OCI-LY1 (cell line): ENCODE measurements around the gene SDCBP2.

Experiments
- H2AFZ ChIP-seq: fragments of 200-600 bp; sonication (generic), shearing (Covaris generic); 2 replicates; pipeline ENCODE4 v1.6.0; 2014; ENCODE audit warnings: antibody characterized with exemption, mild to moderate bottlenecking, low read length
- H3F3A ChIP-seq: fragments of 200-600 bp; sonication (generic), shearing (Covaris generic); 2 replicates; pipeline ENCODE4 v1.6.0; 2014; ENCODE audit warnings: mild to moderate bottlenecking, antibody characterized with exemption, low read length, moderate library complexity; ENCODE audit not compliant: insufficient read depth
- H3K27ac ChIP-seq: fragments of 200-600 bp; sonication (generic); 2 replicates; pipeline ENCODE4 v1.5.1; 2014; ENCODE audit warnings: low read length, mixed run types, mild to moderate bottlenecking, low read depth; ENCODE audit not compliant: poor library complexity, severe bottlenecking
- H3K27me3 ChIP-seq: fragments of 200-600 bp; sonication (generic); 2 replicates; pipeline ENCODE4 v1.6.0; 2014; ENCODE audit warnings: antibody characterized with exemption, mild to moderate bottlenecking, low read length, moderate library complexity; ENCODE audit not compliant: insufficient read depth
- H3K36me3 ChIP-seq: fragments of 200-600 bp; sonication (generic); 2 replicates; pipeline ENCODE4 v1.6.1; 2014; ENCODE audit warnings: mild to moderate bottlenecking, antibody characterized with exemption, low read length, moderate library complexity, mixed read lengths; ENCODE audit not compliant: insufficient read depth
- H3K4me1 ChIP-seq: fragments of 200-600 bp; sonication (generic); 2 replicates; pipeline ENCODE4 v1.5.1; 2014; ENCODE audit warnings: mild to moderate bottlenecking, low read length, moderate library complexity; ENCODE audit not compliant: insufficient read depth, severe bottlenecking
- H3K4me2 ChIP-seq: fragments of 200-600 bp; sonication (generic), shearing (Covaris generic); 2 replicates; pipeline ENCODE4 v1.6.1; 2014; ENCODE audit warnings: low read length
- H3K4me3 ChIP-seq: fragments of 200-600 bp; sonication (generic); 2 replicates; pipeline ENCODE4 v1.5.1; 2014; ENCODE audit warnings: low read length, low read depth, mild to moderate bottlenecking, mixed read lengths; ENCODE audit not compliant: poor library complexity, severe bottlenecking
- H3K79me2 ChIP-seq: fragments of 200-600 bp; shearing (Covaris generic); 2 replicates; pipeline ENCODE4 v1.6.1; 2016; ENCODE audit warnings: mixed run types, low read length, mixed read lengths; ENCODE audit not compliant: insufficient read depth
- H3K9ac ChIP-seq: fragments of 200-600 bp; sonication (generic), shearing (Covaris generic); 2 replicates; pipeline ENCODE4 v1.6.1; 2014; ENCODE audit warnings: mild to moderate bottlenecking, low read length, mixed read lengths
- H3K9me2 ChIP-seq: fragments of 200-600 bp; sonication (generic), shearing (Covaris generic); 2 replicates; pipeline ENCODE4 v1.6.1; 2014; ENCODE audit warnings: low read depth, mild to moderate bottlenecking, low read length, mixed read lengths
- H3K9me3 ChIP-seq: fragments of 200-600 bp; shearing (Covaris generic); 2 replicates; pipeline ENCODE4 v1.6.1; 2014; ENCODE audit warnings: low read length, mixed read lengths
- H4K20me1 ChIP-seq: fragments of 200-600 bp; sonication (generic), shearing (Covaris generic); 2 replicates; pipeline ENCODE4 v1.6.0; 2016; ENCODE audit warnings: mild to moderate bottlenecking, low read length; ENCODE audit not compliant: insufficient read depth
- CTCF ChIP-seq: fragments of 200-600 bp; sonication (generic), shearing (Covaris generic); IDR thresholded peaks from 2 replicates; pipeline ENCODE4 v1.5.1; 2017; ENCODE audit warnings: mild to moderate bottlenecking, antibody characterized with exemption, low read length, moderate library complexity, mixed read lengths
- EZH2 ChIP-seq: fragments of 200-600 bp; sonication (generic), shearing (Covaris generic); IDR thresholded peaks from 2 replicates; pipeline ENCODE4 v1.8.0; 2017; ENCODE audit warnings: borderline replicate concordance, mixed run types, mild to moderate bottlenecking, antibody characterized with exemption, low read length, moderate library complexity, mixed read lengths

SDCBP2 gene

GRCh38 chr20:1269850-1270249 lies 59.1 kb downstream of the SDCBP2 start:
- Histone ChIP-seq H3K4me1 (no peaks in the 10 kb centered on the region), H3K79me2 (no peaks in the 10 kb centered on the region), H3K4me3 (no peak overlapping the region), H3K9me2 (no peaks in the 10 kb centered on the region), H3K27me3 (0 out of 2 replicates have a peak, but pooled peaks cover 6% of the 10 kb centered on the region), H3K9ac (no peak overlapping the region), H3F3A (no peaks in the 10 kb centered on the region), H3K27ac (no peak overlapping the region), H3K36me3 (no peaks in the 10 kb centered on the region), H3K4me2 (no peak overlapping the region), H4K20me1 (no peaks in the 10 kb centered on the region), H2AFZ (no peak overlapping the region), H3K9me3 (no peaks in the 10 kb centered on the region)
- TF ChIP-seq CTCF (no peak), EZH2 (no peak)

- Histone ChIP-seq H3K36me3 (no peaks in the 10 kb centered on the region), H3K4me3 (no peak overlapping the region), H2AFZ (no peak overlapping the region), H3K4me2 (no peak overlapping the region), H3F3A (no peaks in the 10 kb centered on the region), H3K27me3 (0 out of 2 replicates have a peak, but pooled peaks cover 6% of the 10 kb centered on the region), H3K9me2 (no peaks in the 10 kb centered on the region), H3K27ac (no peak overlapping the region), H4K20me1 (no peaks in the 10 kb centered on the region), H3K79me2 (no peaks in the 10 kb centered on the region), H3K4me1 (no peaks in the 10 kb centered on the region), H3K9me3 (no peaks in the 10 kb centered on the region), H3K9ac (no peak overlapping the region)
- TF ChIP-seq CTCF (no peak), EZH2 (no peak)
These were observed 59.7 kb downstream of the SDCBP2 start for GRCh38 chr20:1269235-1269634.

- no peak overlapping the region for H3K27ac ChIP-seq
These were observed 61.0 kb downstream of the SDCBP2 start for GRCh38 chr20:1267809-1268374.

More at GRCh38 chr20:1267809-1268374, 61.0 kb downstream of the SDCBP2 start:
- no peaks in the 10 kb centered on the region for H3K79me2 ChIP-seq
- H3K27me3 ChIP-seq: 0 out of 2 replicates have a peak, but pooled peaks cover 6% of the 10 kb centered on the region
- H3K4me2 ChIP-seq: no peak overlapping the region
- H3K9me3 ChIP-seq: no peaks in the 10 kb centered on the region
- H3F3A ChIP-seq: no peaks in the 10 kb centered on the region
- H3K4me1 ChIP-seq: no peaks in the 10 kb centered on the region
- H3K9me2 ChIP-seq: no peaks in the 10 kb centered on the region
- H2AFZ ChIP-seq: no peak overlapping the region
- no peak overlapping the region for H3K9ac ChIP-seq
- no peaks in the 10 kb centered on the region for H3K36me3 ChIP-seq
- no peaks in the 10 kb centered on the region for H4K20me1 ChIP-seq
- no peak overlapping the region for H3K4me3 ChIP-seq
- TF ChIP-seq CTCF: no peak
- no peak for TF ChIP-seq EZH2
